Activated CD4-positive, alpha-beta T cell treated with anti-CD3 and anti-CD28 coated beads for 36 hours (primary cell): ENCODE results near the gene HMMR. TPM values are rescaled to one million over a fixed set of nuclear protein-coding genes. Genes with fewer than 3 reads are reported as not detected.

Experiments
- ATAC-seq: fragments of 200-7000 bp; cut with Tn5 transposase; one replicate; pipeline ENCODE4 v1.10.0; 2021; ENCODE audit warnings: mild to moderate bottlenecking, moderate library complexity
- CTCF ChIA-PET: fragments of 350-600 bp; sonication (Branson Sonifier 250); formaldehyde crosslinking; loops from one replicate; lab custom pipeline; 2021; ENCODE audit warnings: antibody characterized with exemption; lab: Charles Lee
- POLR2A ChIA-PET: fragments of 350-600 bp; sonication (Branson Sonifier 250); formaldehyde crosslinking; loops from one replicate; lab custom pipeline; 2021; ENCODE audit warnings: antibody characterized with exemption, inconsistent platforms; lab: Charles Lee
- DNase-seq: peaks from one replicate; pipeline ENCODE4 v3.0.0-alpha.2; 2020
- H3K27ac Mint-ChIP-seq: one replicate; pipeline ENCODE4 v1.8.0; 2021; ENCODE audit warnings: mixed read lengths
- H3K27me3 Mint-ChIP-seq: one replicate; pipeline ENCODE4 v1.8.0; 2021; ENCODE audit warnings: mixed read lengths
- H3K36me3 Mint-ChIP-seq: one replicate; pipeline ENCODE4 v1.8.0; 2021; ENCODE audit warnings: low read depth, mixed read lengths
- H3K4me1 Mint-ChIP-seq: one replicate; pipeline ENCODE4 v1.8.0; 2021; ENCODE audit warnings: mixed read lengths
- H3K4me3 Mint-ChIP-seq: one replicate; pipeline ENCODE4 v1.8.0; 2021; ENCODE audit warnings: mild to moderate bottlenecking, moderate library complexity, mixed read lengths
- H3K9me3 Mint-ChIP-seq: one replicate; pipeline ENCODE4 v1.8.0; 2021; ENCODE audit warnings: low read depth, mixed read lengths
- intact Hi-C, 2 experiments: fragments of 100-400 bp; cut with DNase I in 1 of 2; cut with micrococcal nuclease in 1 of 2; formaldehyde crosslinking; loops; one replicate each; pipeline versions ENCODE4 v1.14.2 to v1.15.1; 2022 to 2024; cut with DNase I, micrococcal nuclease
- total RNA-seq, 2 experiments: library from RNA; stranded (reverse); gene quantifications; one replicate each; pipeline ENCODE4 v1.2.3, GENCODE V29; 2021

HMMR gene
- total RNA-seq, 2 experiments from 2014 or later, result 94.1 to 102 TPM

DNA sequence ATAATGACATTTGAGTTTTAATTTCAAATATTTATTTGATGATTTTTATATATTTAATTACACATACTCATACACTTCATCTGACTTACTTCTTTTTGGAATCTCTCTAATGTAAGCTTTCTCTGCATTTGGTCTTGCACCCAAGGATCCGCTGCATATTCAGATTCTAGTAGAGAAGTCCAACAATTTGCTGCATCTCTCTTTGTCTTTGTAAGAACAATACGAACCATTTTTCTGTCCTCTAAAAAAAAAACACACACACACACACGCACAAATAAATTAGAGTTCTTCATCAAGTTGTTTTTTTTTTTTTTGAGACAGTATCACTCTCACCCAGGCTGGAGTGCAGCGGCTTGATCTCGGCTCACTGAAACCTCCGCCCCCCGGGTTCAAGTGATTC lies 3.6 kb upstream of the HMMR start:
- H3K27ac Mint-ChIP-seq, result peak overlapping the region; percentile 47
- H3K9me3 Mint-ChIP-seq, result no peaks in the 10 kb centered on the region
- peaks cover 49% of the 10 kb centered on the region for H3K36me3 Mint-ChIP-seq
- H3K27me3 Mint-ChIP-seq, result no peaks in the 10 kb centered on the region
- intact Hi-C loops, result no loop called here
- ATAC-seq (no peak), DNase-seq (no peak)
- ChIA-PET POLR2A (interaction anchor here (0.8 kb wide), 1 partner anchor 50 kb away, joined by 3 read pairs; no protein-coding TSS in a partner anchor), CTCF (no interaction called here)
- no peak overlapping the region for H3K4me3 Mint-ChIP-seq
- H3K4me1 Mint-ChIP-seq, result peaks cover 26% of the 10 kb centered on the region

DNA sequence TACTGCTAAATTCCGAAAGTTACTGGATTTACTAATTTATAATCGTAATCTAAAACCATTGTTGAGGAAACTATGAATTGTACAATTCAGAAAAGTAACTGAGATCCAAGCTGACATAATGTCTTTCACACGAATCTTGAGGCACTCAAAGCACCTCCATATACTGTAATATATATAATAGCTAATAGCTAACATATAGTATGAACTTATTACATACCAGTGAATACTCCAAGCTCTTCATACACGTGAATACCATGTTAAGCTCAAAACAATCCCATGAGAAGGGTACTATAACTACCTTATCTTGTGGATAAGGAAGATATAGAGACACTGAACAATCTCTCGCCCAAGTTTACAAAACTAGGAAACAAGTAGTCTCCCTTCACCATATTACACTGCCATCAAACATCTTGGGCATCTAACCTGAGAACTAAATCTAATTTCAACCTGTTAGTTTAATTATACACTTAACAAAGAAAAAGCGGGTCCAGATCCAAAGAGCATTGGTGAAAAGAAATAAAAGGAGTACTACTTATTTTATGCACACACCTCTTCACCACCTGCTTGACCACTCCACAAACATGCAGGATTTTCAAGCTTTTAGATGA lies 1.6 kb upstream of the HMMR start:
- CTCF ChIA-PET, result interaction anchor here (1.2 to 5.1 kb wide), 6 partner anchors 8 to 50 kb away, joined by 3 to 30 read pairs (median 8); partner anchors contain the start of genes CCNG1 and MAT2B
- DNase-seq (no peak), ATAC-seq (no peak)
- peaks cover 41% of the 10 kb centered on the region for H3K36me3 Mint-ChIP-seq
- POLR2A ChIA-PET, result interaction anchor here (0.8 to 5.1 kb wide), 4 partner anchors 19 to 70 kb away, joined by 7 to 121 read pairs (median 74); partner anchors contain the start of genes CCNG1 and MAT2B
- H3K9me3 Mint-ChIP-seq, result no peaks in the 10 kb centered on the region
- H3K4me1 Mint-ChIP-seq, result peaks cover 35% of the 10 kb centered on the region
- intact Hi-C loops, result no loop called here
- no peaks in the 10 kb centered on the region for H3K27me3 Mint-ChIP-seq
- peak overlapping the region; percentile 95 for H3K4me3 Mint-ChIP-seq
- H3K27ac Mint-ChIP-seq, result peak overlapping the region; percentile 100

- Mint-ChIP-seq H3K4me1 (peaks cover 38% of the 10 kb centered on the region), H3K4me3 (peak overlapping the region; percentile 95), H3K27me3 (no peaks in the 10 kb centered on the region), H3K27ac (peak overlapping the region; percentile 100), H3K9me3 (no peaks in the 10 kb centered on the region), H3K36me3 (peaks cover 45% of the 10 kb centered on the region)
- DNase-seq (no peak), ATAC-seq (no peak)
- POLR2A ChIA-PET, result interaction anchor here (0.8 to 5.1 kb wide), 5 partner anchors 9 to 70 kb away, joined by 3 to 121 read pairs (median 58); partner anchors contain the start of genes CCNG1 and MAT2B
- intact Hi-C loops, result no loop called here
- CTCF ChIA-PET, result interaction anchor here (1.2 to 5.1 kb wide), 6 partner anchors 9 to 50 kb away, joined by 3 to 30 read pairs (median 8); partner anchors contain the start of genes CCNG1 and MAT2B
Measured at GRCh38 chr5:163459462-163459818, 992 bp upstream of the HMMR start.

- peaks cover 46% of the 10 kb centered on the region for H3K36me3 Mint-ChIP-seq
- H3K27me3 Mint-ChIP-seq, result no peaks in the 10 kb centered on the region
- intact Hi-C loops, result loop anchor here (1.0 kb wide), 3 partner anchors 23 to 46 kb away; partner anchors contain the start of genes CCNG1 (in 2 of the 2) and MAT2B (in 1 of the 2)
- ATAC-seq (peak; percentile 88), DNase-seq (peak; percentile 95)
- peak within 1 kb of the TSS; percentile 100 for H3K27ac Mint-ChIP-seq
- ChIA-PET CTCF (interaction anchor here (1.2 to 5.1 kb wide), 8 partner anchors 9 to 50 kb away, joined by 3 to 30 read pairs (median 8); partner anchors contain the start of genes CCNG1 and MAT2B), POLR2A (interaction anchor here (0.9 to 5.1 kb wide), 6 partner anchors 8 to 56 kb away, joined by 3 to 121 read pairs (median 30); partner anchors contain the start of genes CCNG1 and MAT2B)
- H3K9me3 Mint-ChIP-seq, result no peaks in the 10 kb centered on the region
- peaks cover 37% of the 10 kb centered on the region for H3K4me1 Mint-ChIP-seq
- H3K4me3 Mint-ChIP-seq, result peak within 1 kb of the TSS; percentile 95
Measured at GRCh38 chr5:163459819-163460561, 442 bp upstream of the HMMR start, which contains the start of gene NUDCD2. Gene NUDCD2 (minus strand): TSS chr5:163460102. CDS start chr5:163460050, 52 bp downstream.

DNA sequence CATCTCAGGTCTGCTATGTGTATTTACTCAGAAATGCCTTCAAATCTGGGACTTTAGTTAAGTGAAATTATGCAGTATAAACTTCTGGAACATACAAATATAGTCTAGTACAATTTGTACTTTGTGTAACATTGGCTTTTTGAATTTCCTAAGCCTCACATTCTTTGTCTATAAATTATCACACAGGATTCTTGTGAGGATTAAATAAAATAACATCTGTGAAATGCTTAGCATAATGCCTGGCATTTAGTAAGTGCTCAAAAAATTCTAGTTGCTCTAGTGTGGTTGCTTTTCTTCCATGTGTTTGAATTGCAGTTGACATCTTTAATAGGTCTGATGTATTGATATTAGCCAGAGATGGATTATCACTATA lies 2.6 kb downstream of the HMMR start:
- Mint-ChIP-seq H3K4me1 (peaks cover 15% of the 10 kb centered on the region), H3K27me3 (no peaks in the 10 kb centered on the region), H3K27ac (no peak overlapping the region), H3K4me3 (peak overlapping the region; percentile 95), H3K36me3 (peaks cover 31% of the 10 kb centered on the region), H3K9me3 (no peaks in the 10 kb centered on the region)
- ChIA-PET CTCF (interaction anchor here (3.1 to 5.1 kb wide), 2 partner anchors 41 to 44 kb away, joined by 15 to 26 read pairs; partner anchors contain the start of gene MAT2B), POLR2A (interaction anchor here (5.1 kb wide), 1 partner anchor 46 kb away, joined by 121 read pairs; no protein-coding TSS in a partner anchor)
- DNase-seq, result no peak
- intact Hi-C loops, result loop anchor here in 1 of 2 experiments (2.0 kb wide), 1 partner anchor 18 kb away; no protein-coding TSS in a partner anchor
- ATAC-seq, result no peak

GRCh38 chr5:163467682-163468081 lies 7.2 kb downstream of the HMMR start:
- peaks cover 46% of the 10 kb centered on the region for H3K36me3 Mint-ChIP-seq
- POLR2A ChIA-PET, result no interaction called here

DNA sequence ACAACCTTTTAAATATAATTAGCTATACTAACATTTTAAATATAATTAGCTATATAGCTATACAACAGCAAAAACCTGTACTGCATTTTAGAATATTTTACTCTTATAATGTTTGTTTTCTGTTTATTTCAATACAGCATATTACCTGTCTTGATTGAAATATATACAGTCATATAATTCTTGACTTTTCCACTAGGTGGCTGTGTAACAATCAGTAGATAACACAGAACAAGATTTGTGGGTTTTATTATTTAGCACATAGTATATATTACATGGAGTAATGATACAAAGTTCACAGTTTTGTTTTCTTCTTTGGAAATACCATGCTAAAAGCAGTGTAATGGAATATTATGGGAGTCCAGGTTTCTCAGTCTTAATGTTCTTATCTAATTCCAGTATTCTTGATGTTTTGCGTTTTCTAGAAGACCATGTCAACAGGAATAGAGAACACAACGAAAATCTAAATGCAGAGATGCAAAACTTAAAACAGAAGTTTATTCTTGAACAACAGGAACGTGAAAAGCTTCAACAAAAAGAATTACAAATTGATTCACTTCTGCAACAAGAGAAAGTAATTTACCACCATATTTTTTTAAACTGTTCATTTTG lies 13.3 kb downstream of the HMMR start:
- ATAC-seq, result no peak
- H3K36me3 Mint-ChIP-seq, result peaks cover 71% of the 10 kb centered on the region
- peaks cover 6% of the 10 kb centered on the region for H3K4me1 Mint-ChIP-seq
- no peak for DNase-seq
- no peaks in the 10 kb centered on the region for H3K9me3 Mint-ChIP-seq
- CTCF ChIA-PET, result interaction anchor here (1.1 to 2.2 kb wide), 3 partner anchors 9 to 35 kb away, joined by 3 to 4 read pairs (median 3); no protein-coding TSS in a partner anchor
- H3K27ac Mint-ChIP-seq, result no peak overlapping the region
- H3K4me3 Mint-ChIP-seq, result no peak overlapping the region
- no peaks in the 10 kb centered on the region for H3K27me3 Mint-ChIP-seq
- POLR2A ChIA-PET, result no interaction called here
- intact Hi-C loops, result loop anchor here in 1 of 2 experiments (10.0 kb wide), 1 partner anchor 1031 kb away; no protein-coding TSS in a partner anchor

More at GRCh38 chr5:163467682-163468081, 7.2 kb downstream of the HMMR start:
- intact Hi-C loops, result no loop called here
- CTCF ChIA-PET, result interaction anchor here (1.6 kb wide), 1 partner anchor 22 kb away, joined by 6 read pairs; no protein-coding TSS in a partner anchor
- no peak overlapping the region for H3K27ac Mint-ChIP-seq
- ATAC-seq, result no peak
- no peak for DNase-seq
- no peaks in the 10 kb centered on the region for H3K27me3 Mint-ChIP-seq
- H3K4me1 Mint-ChIP-seq, result peaks cover 7% of the 10 kb centered on the region
- no peaks in the 10 kb centered on the region for H3K9me3 Mint-ChIP-seq
- no peak overlapping the region for H3K4me3 Mint-ChIP-seq

DNA sequence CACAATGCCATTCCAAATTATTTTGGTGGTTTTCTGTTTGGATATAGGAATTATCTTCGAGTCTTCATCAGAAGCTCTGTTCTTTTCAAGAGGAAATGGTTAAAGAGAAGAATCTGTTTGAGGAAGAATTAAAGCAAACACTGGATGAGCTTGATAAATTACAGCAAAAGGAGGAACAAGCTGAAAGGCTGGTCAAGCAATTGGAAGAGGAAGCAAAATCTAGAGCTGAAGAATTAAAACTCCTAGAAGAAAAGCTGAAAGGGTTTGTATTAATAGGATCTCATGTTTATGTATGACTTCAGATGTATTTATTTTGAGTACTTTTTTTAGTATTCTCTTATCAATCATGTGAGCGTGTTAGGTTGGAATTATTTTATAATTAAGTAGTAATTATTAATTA lies 15.0 kb downstream of the HMMR start:
- ChIA-PET CTCF (interaction anchor here (1.4 kb wide), 1 partner anchor 17 kb away, joined by 3 read pairs; no protein-coding TSS in a partner anchor), POLR2A (no interaction called here)
- Mint-ChIP-seq H3K36me3 (peaks cover 72% of the 10 kb centered on the region), H3K27ac (no peak overlapping the region), H3K4me3 (no peak overlapping the region), H3K4me1 (peaks cover 6% of the 10 kb centered on the region), H3K9me3 (no peaks in the 10 kb centered on the region), H3K27me3 (no peaks in the 10 kb centered on the region)
- ATAC-seq, result no peak
- intact Hi-C loops, result loop anchor here in 1 of 2 experiments (10.0 kb wide), 1 partner anchor 1029 kb away; no protein-coding TSS in a partner anchor
- no peak for DNase-seq

GRCh38 chr5:163478126-163478981 lies 17.9 kb downstream of the HMMR start:
- peaks cover 69% of the 10 kb centered on the region for H3K36me3 Mint-ChIP-seq
- CTCF ChIA-PET, result interaction anchor here (1.0 kb wide), 1 partner anchor 24 kb away, joined by 3 read pairs; no protein-coding TSS in a partner anchor
- ATAC-seq, result no peak
- POLR2A ChIA-PET, result no interaction called here
- DNase-seq, result no peak
- H3K27me3 Mint-ChIP-seq, result no peaks in the 10 kb centered on the region
- H3K4me1 Mint-ChIP-seq, result peaks cover 6% of the 10 kb centered on the region
- H3K4me3 Mint-ChIP-seq, result no peak overlapping the region
- intact Hi-C loops, result loop anchor here in 1 of 2 experiments (10.0 kb wide), 1 partner anchor 1026 kb away; no protein-coding TSS in a partner anchor
- no peak overlapping the region for H3K27ac Mint-ChIP-seq
- no peaks in the 10 kb centered on the region for H3K9me3 Mint-ChIP-seq

DNA sequence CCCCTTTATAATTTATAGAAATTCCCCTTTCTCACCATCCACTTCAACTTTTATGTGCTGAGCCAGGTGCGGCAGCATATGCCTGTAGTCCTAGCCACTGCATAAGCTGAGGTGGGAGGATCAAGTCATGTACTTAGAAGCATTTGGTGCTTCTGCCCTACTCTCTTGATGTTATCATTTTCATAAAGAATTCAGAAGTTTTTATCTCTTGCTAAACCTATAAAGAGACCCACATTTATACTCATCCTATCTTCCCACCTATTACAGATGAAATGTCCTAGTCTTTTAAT lies 18.5 kb downstream of the HMMR start:
- CTCF ChIA-PET, result interaction anchor here (1.0 kb wide), 1 partner anchor 24 kb away, joined by 3 read pairs; no protein-coding TSS in a partner anchor
- POLR2A ChIA-PET, result no interaction called here
- Mint-ChIP-seq H3K36me3 (peaks cover 67% of the 10 kb centered on the region), H3K9me3 (no peaks in the 10 kb centered on the region), H3K4me3 (no peak overlapping the region), H3K27me3 (no peaks in the 10 kb centered on the region), H3K4me1 (peaks cover 6% of the 10 kb centered on the region), H3K27ac (no peak overlapping the region)
- no peak for ATAC-seq
- intact Hi-C loops, result loop anchor here in 1 of 2 experiments (10.0 kb wide), 1 partner anchor 1026 kb away; no protein-coding TSS in a partner anchor
- DNase-seq, result no peak
